H1 (cell line): ENCODE data around the gene RAMP3. TPM values are rescaled to one million over a fixed set of nuclear protein-coding genes. Genes with fewer than 3 reads are reported as not detected.

Experiments used
- CTCF ChIA-PET: fragments of 300-600 bp; sonication (Branson Sonifier 250); formaldehyde crosslinking; loops from one replicate; lab custom pipeline; 2021; ENCODE audit not compliant: partially characterized antibody; lab: Charles Lee
- POLR2A ChIA-PET: fragments of 300-600 bp; sonication (Branson Sonifier 250); formaldehyde crosslinking; loops from one replicate; lab custom pipeline; 2021; ENCODE audit warnings: inconsistent platforms; ENCODE audit not compliant: partially characterized antibody; lab: Charles Lee
- DNase-seq, 2 experiments: peaks; one replicate each; pipeline versions ENCODE4 v3.0.0 to v3.0.0-alpha.2; 2010 to 2022; ENCODE audit warnings: low spot score in 2 of 2, low read depth in 1 of 2, mixed read lengths in 1 of 2
- FAIRE-seq: peaks from 2 replicates; lab custom pipeline; 2011; peaks lifted over from hg19 to GRCh38; lab: Jason Lieb, UNC
- H2AFZ ChIP-seq: 2 replicates; pipeline ENCODE4 v1.8.1; 2012; ENCODE audit warnings: low read length, inconsistent platforms
- H2AK5ac ChIP-seq: 2 replicates; pipeline ENCODE4 v1.6.1; 2013; ENCODE audit warnings: low read depth, low read length
- H2BK120ac ChIP-seq: replicated peaks from 2 replicates; pipeline ENCODE3; 2013; ENCODE audit warnings: low read depth, low read length, inconsistent platforms
- H2BK12ac ChIP-seq: 2 replicates; pipeline ENCODE4 v1.6.1; 2013; ENCODE audit warnings: low read depth, low read length
- H2BK15ac ChIP-seq: 2 replicates; pipeline ENCODE4 v1.6.1; 2013; ENCODE audit warnings: low read length
- H2BK20ac ChIP-seq: 2 replicates; pipeline ENCODE4 v1.6.1; 2013; ENCODE audit warnings: low read length
- H2BK5ac ChIP-seq: 2 replicates; pipeline ENCODE4 v1.6.1; 2013; ENCODE audit warnings: low read depth, low read length
- H3K14ac ChIP-seq: 2 replicates; pipeline ENCODE4 v1.6.1; 2013; ENCODE audit warnings: inconsistent platforms; ENCODE audit not compliant: insufficient read length
- H3K18ac ChIP-seq: 2 replicates; pipeline ENCODE4 v1.6.1; 2013; ENCODE audit warnings: low read length; ENCODE audit errors: extremely low read depth
- H3K23ac ChIP-seq: 2 replicates; pipeline ENCODE4 v1.6.1; 2013; ENCODE audit warnings: inconsistent platforms; ENCODE audit not compliant: insufficient read length
- H3K23me2 ChIP-seq: 2 replicates; pipeline ENCODE4 v1.6.1; 2013; ENCODE audit warnings: low read depth, low read length
- H3K27ac ChIP-seq: 2 replicates; pipeline ENCODE4 v1.6.1; 2011; ENCODE audit warnings: low read depth, low read length, inconsistent platforms
- H3K27me3 ChIP-seq, 4 experiments: replicated peaks in 1 of 4; 1 replicate in 1 of 4; 2 replicates in 3 of 4; pipeline versions ENCODE4 v1.6.1 to v1.8.1; 2011 to 2013; ENCODE audit warnings: low read length in 3 of 4, mild to moderate bottlenecking in 3 of 4, inconsistent platforms in 2 of 4, mixed read lengths in 2 of 4, moderate library complexity in 1 of 4; ENCODE audit not compliant: control insufficient read depth in 3 of 4, insufficient read depth in 3 of 4; ENCODE audit errors: extremely low read depth in 1 of 4
- H3K36me3 ChIP-seq, 4 experiments: 2 replicates each; pipeline versions ENCODE4 v1.6.1 to v1.8.1; 2011 to 2013; ENCODE audit warnings: mild to moderate bottlenecking in 4 of 4, low read length in 3 of 4, moderate library complexity in 2 of 4, control low read depth in 1 of 4, inconsistent platforms in 1 of 4; ENCODE audit not compliant: insufficient read depth in 4 of 4, control insufficient read depth in 2 of 4
- H3K4ac ChIP-seq: replicated peaks from 2 replicates; pipeline ENCODE3; 2013; ENCODE audit warnings: low read length, low read depth, mixed read lengths, inconsistent platforms; ENCODE audit not compliant: insufficient read length
- H3K4me1 ChIP-seq, 4 experiments: replicated peaks in 1 of 4; 1 replicate in 1 of 4; 2 replicates in 3 of 4; pipeline versions ENCODE4 v1.6.1 to v1.8.1; 2011 to 2013; ENCODE audit warnings: low read length in 3 of 4, inconsistent platforms in 2 of 4, mixed read lengths in 1 of 4; ENCODE audit not compliant: insufficient read depth in 4 of 4, control insufficient read depth in 3 of 4
- H3K4me2 ChIP-seq, 2 experiments: 2 replicates each; pipeline versions ENCODE4 v1.6.1 to v1.8.1; 2011 to 2013; ENCODE audit warnings: low read depth in 2 of 2, low read length in 2 of 2, control low read depth in 1 of 2, inconsistent platforms in 1 of 2, mild to moderate bottlenecking in 1 of 2; ENCODE audit not compliant: insufficient read depth in 1 of 2
- H3K4me3 ChIP-seq, 4 experiments: fragments of 200-600, 300-600 bp in 1 of 4; sonication (generic), shearing (Covaris generic), sonication (Bioruptor Twin) in 1 of 4; 2 replicates each; pipeline versions ENCODE4 v1.5.1 to v1.8.1; 2011 to 2016; ENCODE audit warnings: low read length in 4 of 4, low read depth in 3 of 4, control low read depth in 2 of 4, inconsistent platforms in 2 of 4, mild to moderate bottlenecking in 2 of 4, mixed read lengths in 1 of 4, moderate library complexity in 1 of 4; ENCODE audit not compliant: insufficient read depth in 2 of 4; ENCODE audit errors: extremely low read depth in 1 of 4
- H3K56ac ChIP-seq: replicated peaks from 2 replicates; pipeline ENCODE3; 2013; ENCODE audit warnings: low read depth, mild to moderate bottlenecking, mixed read lengths, low read length, inconsistent platforms; ENCODE audit not compliant: insufficient read length
- H3K79me1 ChIP-seq: 2 replicates; pipeline ENCODE4 v1.6.1; 2013; ENCODE audit warnings: low read depth, low read length, control low read depth
- H3K79me2 ChIP-seq, 2 experiments: 2 replicates each; pipeline versions ENCODE4 v1.6.1 to v1.8.1; 2012 to 2013; ENCODE audit warnings: low read length in 2 of 2, mild to moderate bottlenecking in 2 of 2, inconsistent platforms in 1 of 2; ENCODE audit not compliant: insufficient read depth in 2 of 2, control insufficient read depth in 1 of 2
- H3K9ac ChIP-seq, 4 experiments: replicated peaks in 1 of 4; 1 replicate in 1 of 4; 2 replicates in 3 of 4; pipeline versions ENCODE4 v1.6.1 to v1.8.1; 2011 to 2013; ENCODE audit warnings: low read depth in 3 of 4, low read length in 3 of 4, control low read depth in 2 of 4, mild to moderate bottlenecking in 2 of 4, moderate library complexity in 2 of 4, inconsistent platforms in 1 of 4; ENCODE audit errors: extremely low read depth in 1 of 4
- H3K9me3 ChIP-seq, 2 experiments: 2 replicates each; pipeline versions ENCODE4 v1.6.1 to v1.8.1; 2012 to 2013; ENCODE audit warnings: mild to moderate bottlenecking in 2 of 2, moderate library complexity in 2 of 2, control low read depth in 1 of 2, inconsistent platforms in 1 of 2, low read depth in 1 of 2, low read length in 1 of 2, mixed read lengths in 1 of 2; ENCODE audit not compliant: insufficient read depth in 2 of 2
- H4K20me1 ChIP-seq, 2 experiments: replicated peaks in 1 of 2; 2 replicates each; pipeline versions ENCODE3 to v1.8.1; 2011 to 2013; ENCODE audit warnings: inconsistent platforms in 2 of 2, low read length in 2 of 2, mild to moderate bottlenecking in 1 of 2; ENCODE audit not compliant: insufficient read depth in 2 of 2, control insufficient read depth in 1 of 2
- H4K5ac ChIP-seq: 2 replicates; pipeline ENCODE4 v1.6.1; 2013; ENCODE audit warnings: low read length, low read depth, mixed read lengths, inconsistent platforms; ENCODE audit not compliant: insufficient read length
- H4K8ac ChIP-seq: 2 replicates; pipeline ENCODE4 v1.8.0; 2013; ENCODE audit warnings: mild to moderate bottlenecking, moderate library complexity, low read length, inconsistent platforms; ENCODE audit not compliant: insufficient read depth; ENCODE audit errors: extremely low read depth
- H4K91ac ChIP-seq: replicated peaks from 2 replicates; pipeline ENCODE3; 2013; ENCODE audit warnings: low read length, mixed read lengths, inconsistent platforms; ENCODE audit not compliant: insufficient read length
- WGBS, 2 experiments: shearing (Covaris generic) in 1 of 2; methylation state at CpG; one replicate each; pipeline versions ENCODE4 v1.1.6 to v1.1.7; 2013 to 2015; ENCODE audit warnings: low lambda C conversion rate in 2 of 2, mixed read lengths in 2 of 2, inconsistent platforms in 1 of 2, low coverage in 1 of 2, missing lambda C conversion rate in 1 of 2; ENCODE audit not compliant: insufficient replicate concordance in 2 of 2, insufficient coverage in 1 of 2, insufficient read length in 1 of 2; ENCODE audit errors: extremely low coverage in 1 of 2, missing lambda C conversion rate in 1 of 2; 5-methylcytosine and 5-hydroxymethylcytosine counted together
- polyA plus RNA-seq, 7 experiments: library from polyadenylated mRNA; depleted of rRNA in 3 of 7; stranded (reverse) in 5 of 7; unstranded in 2 of 7; fragments of >200 nt in 5 of 7; fragments of 200-250 nt in 2 of 7; gene quantifications; 1 replicate in 5 of 7; 2 replicates in 1 of 7; 4 replicates in 1 of 7; pipeline versions ENCODE4 v1.2.1 to v1.2.3, GENCODE V29; 2011 to 2013; ENCODE audit warnings: missing spikeins in 2 of 7, mixed read lengths in 2 of 7
- total RNA-seq: library from RNA; stranded (reverse); fragmentation: NEBNext Ultra II Directional; extraction: Animal tissue kit (Norgen Biotek cat#: 25700); gene quantifications from 2 replicates; pipeline ENCODE4 v1.2.1, GENCODE V29; 2021
- TF ChIP-seq, protein P1 (sequence below): IDR thresholded peaks from 2 replicates; pipeline ENCODE4 v1.6.1; 2012; ENCODE audit warnings: low read length, inconsistent platforms

The RAMP3 gene
- total and polyA plus RNA-seq, 2 of the 8 experiments (the other 6 are each of a cell fraction or from before 2014, with no cell fraction given): 0.88 to 0.98 TPM

DNA sequence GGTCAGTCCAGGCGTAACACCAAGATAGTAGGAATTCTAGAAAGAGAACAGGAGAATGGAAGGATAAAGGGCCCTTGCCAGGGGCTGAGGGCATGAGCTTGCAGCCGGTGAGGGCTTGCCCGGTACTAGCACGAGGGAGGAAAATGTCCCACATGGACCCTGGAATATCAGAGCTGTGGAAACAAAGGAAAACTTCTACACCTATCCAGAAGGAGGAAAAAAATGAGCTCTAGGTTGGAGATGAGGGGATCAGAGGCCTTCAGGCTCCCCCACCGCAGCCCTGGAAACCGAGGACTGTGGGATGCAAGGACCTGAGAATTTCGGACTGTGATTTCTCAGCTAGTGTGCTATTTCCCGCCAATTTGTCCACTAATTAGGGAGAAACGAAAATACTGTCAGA lies 22.1 kb downstream of the RAMP3 start:
- Histone ChIP-seq H3K79me2 (no peaks in the 10 kb centered on the region), H3K36me3 (no peaks in the 10 kb centered on the region), H3K23me2 (no peaks in the 10 kb centered on the region; the same call in 1 of the 2 replicates), H2BK20ac (no peak overlapping the region), H3K4me1 (no peaks in the 10 kb centered on the region; a peak in 1 of 7 replicates), H3K4me3 (no peak overlapping the region), H4K5ac (no peak overlapping the region), H2BK12ac (no peak overlapping the region), H3K79me1 (no peaks in the 10 kb centered on the region), H3K27ac (no peak overlapping the region), H3K23ac (no peak overlapping the region), H2BK15ac (no peak overlapping the region), H3K4me2 (no peak overlapping the region), H2AK5ac (no peak overlapping the region), H3K27me3 (no peaks in the 10 kb centered on the region), H3K4ac (no peak overlapping the region), H4K20me1 (no peaks in the 10 kb centered on the region), H4K91ac (no peak overlapping the region), H2BK5ac (no peak overlapping the region), H3K9ac (no peak overlapping the region), H3K14ac (no peak overlapping the region), H2BK120ac (no peak overlapping the region), H3K9me3 (no peaks in the 10 kb centered on the region), H4K8ac (no peak overlapping the region), H2AFZ (no peak overlapping the region), H3K56ac (no peak overlapping the region), H3K18ac (no peak overlapping the region)
- POLR2A ChIA-PET: no interaction called here
- FAIRE-seq (no peak), DNase-seq (no peak)
- WGBS, 2 experiments: 83% methylated on average over 8 of the region's 9 CpGs; no CpG with 5 or more reads in 1 of the 2 experiments
- CTCF ChIA-PET: interaction anchor here (0.6 to 3.3 kb wide), 11 partner anchors 16 to 309 kb away, joined by 3 to 14 read pairs (median 4); partner anchors contain the start of gene RAMP3
- TF ChIP-seq, protein P1, sequence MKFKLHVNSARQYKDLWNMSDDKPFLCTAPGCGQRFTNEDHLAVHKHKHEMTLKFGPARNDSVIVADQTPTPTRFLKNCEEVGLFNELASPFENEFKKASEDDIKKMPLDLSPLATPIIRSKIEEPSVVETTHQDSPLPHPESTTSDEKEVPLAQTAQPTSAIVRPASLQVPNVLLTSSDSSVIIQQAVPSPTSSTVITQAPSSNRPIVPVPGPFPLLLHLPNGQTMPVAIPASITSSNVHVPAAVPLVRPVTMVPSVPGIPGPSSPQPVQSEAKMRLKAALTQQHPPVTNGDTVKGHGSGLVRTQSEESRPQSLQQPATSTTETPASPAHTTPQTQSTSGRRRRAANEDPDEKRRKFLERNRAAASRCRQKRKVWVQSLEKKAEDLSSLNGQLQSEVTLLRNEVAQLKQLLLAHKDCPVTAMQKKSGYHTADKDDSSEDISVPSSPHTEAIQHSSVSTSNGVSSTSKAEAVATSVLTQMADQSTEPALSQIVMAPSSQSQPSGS: no peak
